DMS153 treated with DMSO at 0.1 percent for 48 hours (cell line): ENCODE results near the gene PRDM16.
"Not testable (repeated sequence)": the region's sequence is repeated elsewhere in the genome, so short reads cannot be mapped to it uniquely, and the experiment has no call there.

Experiments
- DNase-seq: peaks from one replicate; lab custom pipeline; 2025; ENCODE audit not compliant: unreplicated experiment; lab: John Stamatoyannopoulos, UW

Gene PRDM16

DNA sequence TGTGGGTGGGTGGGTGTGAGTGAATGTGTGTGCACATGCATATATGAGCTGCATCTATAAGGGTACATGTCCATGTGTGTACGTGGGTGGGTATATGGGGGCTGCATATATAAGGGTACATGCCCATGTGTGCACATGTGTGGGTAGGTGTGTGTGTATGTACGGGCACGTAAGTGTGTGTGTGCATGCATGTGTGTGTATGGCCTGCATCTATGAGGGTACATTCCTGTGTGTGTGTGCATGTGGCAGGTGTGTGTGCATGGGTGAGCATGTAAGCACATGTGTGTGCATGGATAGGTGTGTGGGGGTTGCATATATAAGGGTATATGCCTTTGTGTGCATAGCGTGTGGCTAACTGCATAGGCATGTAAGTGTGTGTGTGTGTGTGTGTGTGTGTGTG, 204.4 kb downstream of the PRDM16 start:
- DNase-seq: no peak

DNA sequence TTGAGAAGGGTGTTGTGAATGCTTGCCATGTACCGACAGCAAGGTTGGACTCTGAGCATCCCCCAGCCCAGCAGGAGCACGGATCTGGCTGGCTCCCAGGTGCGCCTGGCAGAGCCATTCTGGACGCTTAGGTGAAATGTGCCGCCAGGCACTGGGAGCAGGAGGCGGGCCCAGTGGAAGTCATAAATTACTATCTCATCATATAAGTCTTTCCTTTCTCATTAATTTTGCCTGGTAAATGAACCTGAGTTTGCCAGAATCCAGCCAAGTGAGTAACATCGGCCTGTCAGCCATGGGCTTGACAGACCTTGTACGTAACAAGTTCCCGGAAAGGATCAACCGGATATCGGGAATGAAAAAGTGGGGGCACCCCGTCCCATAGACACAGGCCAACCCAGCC, 206.0 kb downstream of the PRDM16 start:
- DNase-seq: peak; percentile 43

DNA sequence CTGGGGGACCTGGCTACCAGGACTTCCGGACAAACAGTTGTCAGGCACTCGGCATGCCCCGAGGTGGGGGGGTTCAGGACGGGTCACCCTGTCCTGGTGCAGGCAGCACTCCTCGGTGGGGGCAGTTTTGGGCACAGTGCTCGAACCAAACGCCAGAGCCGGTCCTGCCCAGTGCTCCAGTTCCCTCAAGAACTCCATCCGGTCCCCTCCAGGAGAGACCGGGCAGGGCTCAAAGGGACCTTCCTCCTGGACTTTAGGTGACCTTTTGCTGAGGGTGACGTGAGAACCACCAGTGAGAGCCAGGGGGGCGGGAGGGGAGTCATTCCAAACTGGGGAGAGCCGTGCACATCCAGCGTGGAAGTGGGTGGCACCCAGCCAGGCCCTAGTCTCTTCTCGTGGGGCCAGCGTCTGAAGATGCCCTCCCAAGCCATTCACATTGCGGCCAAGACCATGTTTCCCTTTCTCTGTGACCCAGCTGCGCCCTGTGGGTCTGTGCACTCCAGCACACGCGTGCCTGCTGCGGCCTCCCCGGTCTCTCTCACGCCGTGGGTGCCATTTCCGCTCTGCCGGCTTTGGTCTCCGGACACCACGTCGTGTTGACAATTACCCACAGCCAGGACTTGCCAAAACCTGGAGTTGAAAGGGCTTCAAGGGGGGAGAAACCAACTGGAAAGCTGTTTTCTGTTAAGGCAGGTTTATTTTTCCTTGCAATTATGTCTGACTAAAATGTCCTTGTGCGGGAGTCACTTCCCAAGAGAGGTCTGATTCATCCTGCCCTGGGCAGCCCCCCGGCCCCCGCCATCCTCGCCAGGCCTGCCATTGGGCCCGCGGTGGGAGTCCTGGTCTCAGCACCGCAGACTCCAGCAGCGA, 206.7 kb downstream of the PRDM16 start:
- no peak for DNase-seq

DNA sequence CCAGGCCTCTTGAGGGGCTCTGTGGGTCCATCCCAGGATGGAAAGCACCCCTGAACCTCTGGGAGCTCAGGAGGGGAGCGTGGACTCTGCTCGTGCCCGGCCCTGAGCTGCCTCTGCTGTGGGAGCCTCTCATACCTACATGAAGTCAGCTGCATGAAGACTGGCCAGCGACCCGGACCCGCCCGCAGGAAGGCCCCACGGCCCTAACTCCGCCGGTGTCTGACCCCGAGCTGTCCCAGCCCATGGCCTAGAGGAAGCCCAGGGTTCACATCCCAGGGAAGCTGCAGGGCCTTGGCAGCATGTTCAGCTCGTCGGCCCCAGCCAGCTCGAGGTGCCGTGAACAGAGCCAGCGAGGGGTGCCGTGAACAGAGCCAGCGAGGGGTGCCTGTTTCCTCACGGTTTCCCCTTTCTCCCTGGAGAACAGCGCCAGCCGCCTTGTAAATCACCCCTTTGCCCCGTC, 207.4 kb downstream of the PRDM16 start:
- DNase-seq: no peak

DNA sequence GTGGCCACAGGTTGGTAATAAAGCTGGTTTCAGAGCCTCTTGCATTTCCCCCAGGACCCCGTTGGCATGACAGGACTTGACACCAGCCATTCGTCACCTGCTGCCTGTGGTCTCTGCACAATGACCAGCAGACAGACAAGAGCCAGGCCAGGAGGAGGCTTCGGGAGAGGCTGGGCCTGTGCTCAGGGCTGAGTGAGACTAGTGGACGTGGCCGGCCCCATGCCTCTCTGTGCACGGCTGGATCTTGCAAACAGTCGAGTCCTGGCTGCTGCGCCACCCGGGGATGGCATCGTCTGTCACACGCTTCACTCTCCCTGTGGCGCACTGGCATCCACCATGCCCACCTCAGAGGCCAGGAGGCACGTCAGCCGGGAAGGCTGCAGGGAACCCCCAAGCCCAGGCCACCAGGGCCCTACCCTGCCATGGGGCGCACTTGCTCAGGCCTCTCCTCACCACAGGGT, 208.0 kb downstream of the PRDM16 start:
- DNase-seq: no peak

DNA sequence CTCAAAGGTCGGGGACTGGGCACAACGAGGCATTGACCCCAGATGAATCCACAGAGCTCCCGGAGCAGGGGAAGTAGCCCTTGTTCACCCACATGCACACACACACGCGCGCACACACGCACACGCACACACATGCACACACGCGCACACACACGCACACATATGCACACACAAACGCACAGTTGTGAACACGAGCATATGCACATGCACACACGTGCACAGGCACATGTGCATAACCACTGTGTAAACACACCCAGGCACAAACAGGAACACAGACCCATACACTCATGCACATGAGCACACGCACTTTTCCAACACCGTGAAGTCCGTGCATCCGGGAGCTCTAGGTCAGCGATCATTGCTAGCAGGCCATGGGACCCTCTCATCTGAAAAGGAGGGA, 208.6 kb downstream of the PRDM16 start:
- DNase-seq: no peak

DNA sequence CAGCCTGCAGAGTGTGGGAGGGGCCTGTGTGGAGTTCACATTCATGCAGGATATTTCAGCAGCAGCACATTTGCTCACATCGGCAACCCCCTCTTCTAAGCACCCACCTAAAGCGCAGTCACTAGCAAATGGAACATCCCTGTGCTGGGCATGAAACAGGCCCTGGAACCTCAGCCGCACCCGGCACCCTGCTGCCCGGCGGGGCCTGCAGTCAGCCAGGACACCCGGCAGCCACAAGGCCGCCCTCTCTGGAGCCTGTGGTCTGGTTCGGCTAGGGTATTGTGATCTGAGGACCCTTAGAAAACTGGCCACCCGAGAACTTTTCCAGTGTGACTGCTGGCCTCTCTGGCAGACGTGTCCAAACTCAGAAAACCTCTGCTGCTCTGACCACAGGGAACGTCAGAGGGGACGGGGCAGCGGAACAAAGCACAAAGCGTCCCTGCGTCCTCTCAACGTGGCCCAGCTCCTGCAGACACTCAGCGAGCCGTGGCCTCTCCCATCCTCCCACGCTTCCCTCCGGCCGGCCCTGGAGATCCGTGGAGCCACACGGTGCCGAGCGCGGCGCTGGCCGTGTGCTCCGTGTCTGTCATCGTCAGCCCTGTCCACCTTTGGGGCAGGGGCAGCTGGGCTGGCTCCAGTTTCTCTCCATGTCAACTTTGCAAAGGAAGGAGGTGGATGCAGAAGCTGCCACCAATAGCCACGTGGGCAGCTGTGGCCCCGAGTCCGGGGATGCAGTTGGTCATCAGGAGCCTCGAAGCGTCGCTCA, 209.6 kb downstream of the PRDM16 start:
- no peak for DNase-seq

DNA sequence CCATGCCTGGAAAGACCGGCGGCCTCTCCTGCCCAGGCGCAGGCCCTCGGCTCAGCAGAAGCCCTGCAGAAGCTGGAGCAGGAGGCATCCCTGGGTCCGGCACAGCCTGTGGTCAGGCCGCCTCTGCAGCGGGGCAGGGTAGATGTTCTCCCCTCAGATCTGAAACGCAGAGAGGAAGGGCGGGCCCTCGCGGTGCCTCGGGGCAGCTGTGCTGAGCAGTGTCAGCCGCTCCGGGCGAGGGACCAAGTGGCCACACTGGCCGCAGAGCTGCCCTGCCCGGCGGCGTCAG, 210.1 kb downstream of the PRDM16 start:
- no peak for DNase-seq

DNA sequence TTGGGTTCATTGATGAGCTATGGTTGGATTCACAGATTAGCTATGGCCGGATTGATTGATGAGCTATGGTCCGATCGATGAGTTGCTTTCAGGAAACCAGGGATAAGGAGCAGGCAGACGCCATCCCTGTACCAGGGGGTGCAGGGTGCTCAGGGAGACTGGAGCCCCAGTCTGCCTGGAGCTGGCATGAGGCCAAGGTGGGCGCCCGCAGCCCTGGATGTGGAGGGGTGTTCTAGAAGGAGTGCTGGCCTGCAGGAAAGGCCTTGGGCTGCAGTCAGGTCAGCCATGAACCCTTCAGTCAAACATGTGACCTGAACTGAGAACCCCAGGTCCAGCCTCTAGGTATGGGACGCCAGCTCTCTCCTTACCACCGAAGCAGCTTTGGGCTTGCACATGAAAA, 212.7 kb downstream of the PRDM16 start:
- no peak for DNase-seq

DNA sequence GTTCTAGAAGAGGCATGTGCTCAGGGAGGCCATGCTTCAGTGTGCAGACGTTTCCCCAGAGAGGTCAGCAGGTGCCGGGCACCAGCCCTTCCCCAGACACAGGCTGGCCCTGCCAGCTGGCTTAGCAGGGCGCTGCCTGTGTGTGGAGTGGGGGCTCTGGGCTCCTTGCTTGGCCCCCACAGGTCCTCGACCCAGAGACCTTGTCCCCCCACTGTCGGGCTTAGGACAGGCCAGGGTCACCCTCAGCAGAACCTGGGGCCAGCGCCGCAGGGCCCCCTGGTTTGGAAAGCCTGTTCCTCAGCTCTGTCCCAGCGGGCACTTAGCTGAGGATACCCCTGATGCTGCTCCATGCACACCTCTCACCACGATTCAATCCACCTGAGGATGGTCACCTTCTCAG, 213.2 kb downstream of the PRDM16 start:
- no peak for DNase-seq

DNA sequence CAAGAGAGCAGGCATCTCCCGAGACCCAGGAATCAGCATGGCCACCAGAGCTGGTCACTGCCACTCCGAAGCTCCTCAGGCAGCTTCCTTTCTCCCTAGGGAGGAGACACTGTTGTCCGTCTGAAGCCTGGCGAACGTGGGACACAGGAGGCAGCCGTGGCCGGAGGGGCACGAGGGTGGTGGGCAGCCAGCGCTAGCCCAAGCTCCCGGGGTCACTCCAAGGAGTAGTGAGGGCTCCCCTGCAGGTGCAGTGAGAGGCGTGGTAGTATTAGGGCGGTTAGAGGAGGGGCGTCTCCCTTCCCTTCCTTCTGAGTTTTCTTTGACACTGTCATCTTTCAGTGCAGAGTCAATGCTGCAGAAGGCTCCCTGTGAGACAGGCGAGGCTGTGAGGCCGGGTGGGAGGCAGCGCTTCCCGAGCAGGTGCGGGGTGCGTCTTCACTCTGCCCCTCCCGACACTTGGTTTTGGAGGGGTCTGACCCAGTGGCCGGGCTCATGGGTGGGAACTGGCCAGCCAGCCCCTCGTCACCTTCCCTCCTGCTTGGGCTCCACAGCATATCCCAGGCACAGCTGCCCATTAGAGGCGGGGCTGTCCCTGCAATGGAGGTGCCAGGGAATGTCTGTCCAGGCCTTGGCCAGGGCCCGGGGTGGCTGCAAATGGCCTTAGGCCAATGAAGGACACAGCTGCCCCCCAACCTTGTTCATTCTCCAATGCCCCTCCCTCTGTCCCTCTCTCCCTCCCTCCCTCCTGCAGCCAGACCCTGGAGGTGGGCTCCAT, 213.8 kb downstream of the PRDM16 start:
- DNase-seq: no peak

DNA sequence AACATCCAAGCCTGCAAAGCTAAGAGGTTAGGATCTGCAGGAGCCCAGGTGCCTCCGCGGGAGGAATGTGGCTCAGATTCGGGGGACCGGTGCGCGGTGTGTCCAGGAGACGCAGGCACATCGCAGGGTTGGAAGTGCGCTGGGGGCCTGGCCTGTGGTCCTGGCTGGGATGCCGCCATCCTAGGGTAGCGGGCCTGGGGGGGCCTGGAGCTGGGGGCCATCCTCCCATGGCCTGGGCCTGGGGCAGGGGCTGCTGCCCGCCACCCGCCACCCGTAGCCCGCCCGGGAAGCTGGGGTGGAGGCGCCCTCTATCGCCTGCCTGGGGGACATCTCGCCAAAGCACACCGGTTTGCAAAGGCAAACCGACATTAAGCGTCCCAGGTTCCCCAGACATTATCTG, 214.8 kb downstream of the PRDM16 start:
- DNase-seq: peak; percentile 2

DNA sequence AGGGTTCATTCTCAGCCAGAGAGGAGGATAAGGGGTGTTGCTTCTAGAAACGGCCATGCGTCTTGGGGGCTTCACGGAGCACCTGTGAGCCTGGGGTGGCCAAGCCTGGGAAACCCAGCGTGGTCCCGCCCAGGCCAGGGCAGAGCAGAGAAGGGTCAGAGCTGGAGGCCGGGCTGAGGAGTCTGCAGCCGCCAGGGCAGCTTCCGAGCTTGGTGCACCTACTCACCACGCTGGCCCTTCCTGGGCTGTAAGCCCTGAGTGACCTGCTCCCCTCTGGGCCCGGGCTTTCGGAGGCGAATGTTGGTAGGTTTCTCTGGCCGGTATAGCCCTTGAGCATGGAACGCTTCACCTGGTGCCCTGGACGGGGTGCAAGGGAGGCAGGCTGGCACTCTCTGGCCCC, 215.7 kb downstream of the PRDM16 start:
- no peak for DNase-seq

DNA sequence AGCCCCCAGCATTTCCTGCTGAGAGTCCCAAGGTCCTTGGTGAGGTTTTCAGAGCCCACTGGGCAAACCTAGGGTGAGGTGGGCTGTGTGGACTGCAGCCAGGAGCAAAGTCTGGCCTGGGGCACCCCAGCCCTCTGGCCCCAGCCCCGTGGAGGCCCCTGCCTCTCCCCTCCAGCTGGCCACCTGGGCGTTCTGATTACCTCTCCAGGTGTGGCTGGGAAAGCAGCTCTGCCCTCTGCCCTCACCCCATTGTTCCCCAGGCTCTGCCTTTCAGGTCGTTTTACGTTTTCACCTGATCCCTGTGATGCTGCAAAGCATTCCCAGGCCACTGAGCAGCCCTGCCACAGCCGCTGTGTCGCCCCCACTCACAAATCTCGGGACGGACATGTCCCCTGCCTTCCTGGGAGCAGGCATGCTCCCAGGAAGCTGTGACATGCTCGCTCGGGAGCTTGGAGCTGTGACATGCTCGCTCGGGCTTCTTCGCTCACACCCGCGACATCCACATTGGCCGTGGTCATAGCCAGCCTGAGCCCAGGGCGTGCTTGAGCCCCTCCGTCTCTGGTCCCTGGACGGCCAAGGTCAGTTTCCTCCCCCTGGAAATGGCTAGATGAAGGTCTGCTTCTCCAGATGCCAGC, 216.2 kb downstream of the PRDM16 start:
- no peak for DNase-seq

DNA sequence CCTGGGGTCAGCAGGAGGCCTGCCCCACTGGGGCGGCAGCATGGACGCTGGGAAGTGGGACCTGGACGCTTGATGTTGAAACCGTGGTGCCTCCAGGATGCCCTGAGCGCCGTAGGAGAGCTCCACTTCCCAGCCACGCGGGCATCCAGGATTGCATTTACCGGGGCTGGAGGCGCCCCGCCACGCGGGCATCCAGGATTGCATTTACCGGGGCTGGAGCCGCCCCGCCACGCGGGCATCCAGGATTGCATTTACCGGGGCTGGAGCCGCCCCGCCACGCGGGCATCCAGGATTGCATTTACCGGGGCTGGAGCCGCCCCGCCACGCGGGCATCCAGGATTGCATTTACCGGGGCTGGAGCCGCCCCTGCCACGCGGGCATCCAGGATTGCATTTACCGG, 218.1 kb downstream of the PRDM16 start:
- not testable (repeated sequence) for DNase-seq

DNA sequence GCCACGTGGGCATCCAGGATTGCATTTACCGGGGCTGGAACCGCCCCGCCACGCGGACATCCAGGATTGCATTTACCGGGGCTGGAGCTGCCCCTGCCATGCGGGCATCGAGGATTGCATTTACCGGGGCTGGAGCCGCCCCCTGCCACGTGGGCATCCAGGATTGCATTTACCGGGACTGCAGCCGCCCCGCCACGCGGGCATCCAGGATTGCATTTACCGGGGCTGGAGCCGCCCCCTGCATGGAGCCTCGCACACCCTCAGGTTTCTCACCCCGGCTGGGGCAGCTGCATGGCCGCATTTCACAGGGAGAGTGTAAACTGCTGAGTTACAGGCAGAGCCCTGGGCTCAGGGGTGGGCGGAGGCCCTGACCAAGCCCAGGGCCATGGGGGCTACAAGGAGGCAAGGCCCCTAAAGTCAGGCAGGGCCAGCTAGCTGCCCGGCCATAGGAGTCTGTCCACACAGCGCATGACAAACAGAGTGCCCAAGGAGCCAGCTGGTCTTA, 218.7 kb downstream of the PRDM16 start:
- DNase-seq: no peak

DNA sequence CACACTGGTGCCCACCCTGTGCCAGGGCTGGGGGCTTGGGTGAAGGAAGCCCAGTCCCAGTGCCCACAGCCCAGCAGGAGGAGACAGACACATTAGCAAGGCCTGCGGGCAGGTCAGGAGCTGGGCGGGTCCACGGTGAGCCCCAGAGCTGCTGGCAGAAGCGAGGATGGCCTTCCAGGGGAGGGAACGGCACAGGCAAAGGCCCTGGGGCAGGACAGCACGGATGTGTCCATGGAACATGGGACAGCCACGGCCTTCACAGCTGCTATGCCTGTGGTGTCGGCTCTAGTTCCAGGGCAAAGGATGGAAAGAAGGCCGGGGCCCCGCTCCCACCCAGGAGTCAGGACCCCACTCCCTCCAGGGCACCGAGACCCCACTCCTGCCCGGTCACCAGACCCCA, 220.5 kb downstream of the PRDM16 start:
- DNase-seq: no peak

DNA sequence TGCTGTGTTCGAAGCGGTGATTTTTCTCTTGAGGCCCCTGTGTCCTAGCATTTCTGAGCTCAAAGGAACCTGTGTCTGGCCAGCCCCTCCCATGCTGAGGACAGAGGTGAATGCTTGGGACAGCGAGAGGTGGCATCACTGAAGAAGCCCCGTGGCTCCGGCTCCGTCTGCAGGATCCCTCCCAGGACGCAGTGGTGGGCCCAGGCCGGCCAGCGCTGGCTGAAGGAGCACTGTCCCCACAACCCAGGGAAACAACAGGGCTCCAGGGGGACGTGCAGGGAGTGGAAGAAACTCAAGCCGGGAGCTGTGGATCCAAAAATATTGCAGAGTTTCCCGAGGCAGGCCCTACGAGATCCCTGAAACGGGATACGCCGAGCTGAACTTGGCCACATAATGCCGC, 221.4 kb downstream of the PRDM16 start:
- no peak for DNase-seq

DNA sequence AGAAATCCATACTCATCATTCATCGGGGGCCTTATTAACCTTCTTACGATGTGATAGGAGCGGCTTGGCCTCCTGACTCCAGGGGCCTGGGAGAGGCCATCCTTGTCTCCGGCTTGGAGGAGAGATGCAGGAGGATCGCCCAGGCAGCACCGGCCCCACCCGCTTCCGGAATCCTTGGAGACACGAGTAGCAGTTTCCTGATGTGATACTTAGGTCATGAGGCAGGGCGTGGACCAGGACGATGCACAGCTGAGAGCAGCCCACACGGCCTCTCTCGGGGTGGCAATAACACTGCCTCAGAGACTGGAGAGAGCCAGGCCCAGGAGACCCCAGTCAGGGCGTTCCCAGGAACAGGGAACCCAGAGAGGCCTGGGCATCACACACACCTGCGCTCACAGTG, 221.9 kb downstream of the PRDM16 start:
- no peak for DNase-seq

DNA sequence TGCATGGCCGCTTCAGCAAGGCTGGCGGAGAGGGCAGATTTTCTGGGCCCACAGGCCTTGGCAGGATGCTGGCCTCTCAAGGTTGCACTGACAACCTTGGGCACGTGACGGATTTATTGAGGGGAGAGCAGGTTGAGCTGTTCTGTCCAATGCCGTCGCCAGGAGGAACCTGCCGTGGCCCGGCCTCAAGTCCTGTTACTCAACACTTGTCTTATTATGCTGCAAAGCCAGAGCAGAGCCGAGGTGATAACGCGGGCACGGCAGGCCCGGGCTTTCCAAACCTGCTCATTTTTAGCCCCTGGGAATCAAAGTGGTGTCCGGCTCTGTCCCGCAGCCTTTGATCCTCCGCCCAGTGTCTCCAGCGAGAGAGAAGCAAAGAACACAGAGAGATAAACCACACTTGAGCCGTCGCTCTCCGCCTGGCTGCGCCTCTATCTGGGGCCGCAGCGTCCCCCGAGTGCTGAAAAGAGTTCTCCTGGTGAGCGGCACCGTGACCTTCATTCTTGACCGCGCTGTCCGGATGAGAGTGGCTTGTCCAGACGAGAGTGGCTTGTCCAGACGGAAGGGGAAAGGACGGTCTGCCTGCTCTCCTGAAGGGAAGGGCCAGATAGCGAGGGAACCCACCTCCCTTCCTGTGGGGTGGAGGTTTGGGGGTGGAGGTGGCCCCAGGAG, 223.2 kb downstream of the PRDM16 start:
- no peak for DNase-seq
